Sigmoid colon (tissue), 4 donors: ENCODE data around the gene ARHGDIA.

ENCODE experiments used
- POLR2AphosphoS5 ChIP-seq, 4 donors: sonication (generic); formaldehyde crosslinking; IDR thresholded peaks; one replicate each; pipeline ENCODE4 v1.6.1; 2017; ENCODE audit warnings: antibody characterized with exemption in 4 of 4
- TF ChIP-seq, protein P1 (sequence below), 4 experiments: fragments of 450-650 bp in 3 of 4; fragments of 200-600 bp in 1 of 4; IDR thresholded peaks; one replicate each; pipeline ENCODE4 v1.5.1; 2016 to 2019; ENCODE audit warnings: antibody characterized with exemption in 4 of 4, mild to moderate bottlenecking in 3 of 4, moderate library complexity in 2 of 4

DNA sequence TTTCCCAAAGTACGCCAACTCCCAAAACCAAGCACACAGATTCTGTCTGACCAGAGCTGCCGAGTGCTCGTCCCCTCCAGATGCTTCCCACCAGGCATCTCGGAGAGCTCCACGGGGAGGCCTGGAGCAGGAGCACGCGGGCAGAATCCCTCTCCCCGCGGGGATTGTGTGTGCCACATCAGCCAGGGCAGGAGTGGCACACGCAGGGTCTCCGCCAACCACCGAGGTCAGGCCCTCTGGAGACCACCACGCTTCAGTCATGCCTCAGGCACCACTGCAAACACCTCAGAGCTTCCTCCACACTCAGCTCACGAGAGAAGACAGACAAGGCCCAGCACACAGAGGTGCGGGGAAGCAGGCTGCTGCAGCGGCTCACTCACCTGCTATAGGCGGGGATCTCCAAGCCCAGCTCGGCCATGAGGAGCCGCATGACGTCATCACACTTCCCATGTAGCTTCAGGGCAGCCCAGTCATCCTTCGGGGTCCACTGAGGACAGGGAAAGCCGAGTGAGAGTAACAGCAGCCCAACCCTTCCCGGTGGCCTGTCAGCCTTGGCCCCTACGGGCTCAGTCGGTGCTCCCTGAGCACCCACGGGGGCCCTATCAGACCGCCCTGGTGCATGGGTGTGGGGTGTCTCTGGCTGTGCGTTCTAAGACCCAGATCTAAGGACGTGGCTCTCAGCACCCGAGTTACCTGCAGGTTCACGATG is 42.4 kb upstream of the ARHGDIA start:
- TF ChIP-seq, protein P1, sequence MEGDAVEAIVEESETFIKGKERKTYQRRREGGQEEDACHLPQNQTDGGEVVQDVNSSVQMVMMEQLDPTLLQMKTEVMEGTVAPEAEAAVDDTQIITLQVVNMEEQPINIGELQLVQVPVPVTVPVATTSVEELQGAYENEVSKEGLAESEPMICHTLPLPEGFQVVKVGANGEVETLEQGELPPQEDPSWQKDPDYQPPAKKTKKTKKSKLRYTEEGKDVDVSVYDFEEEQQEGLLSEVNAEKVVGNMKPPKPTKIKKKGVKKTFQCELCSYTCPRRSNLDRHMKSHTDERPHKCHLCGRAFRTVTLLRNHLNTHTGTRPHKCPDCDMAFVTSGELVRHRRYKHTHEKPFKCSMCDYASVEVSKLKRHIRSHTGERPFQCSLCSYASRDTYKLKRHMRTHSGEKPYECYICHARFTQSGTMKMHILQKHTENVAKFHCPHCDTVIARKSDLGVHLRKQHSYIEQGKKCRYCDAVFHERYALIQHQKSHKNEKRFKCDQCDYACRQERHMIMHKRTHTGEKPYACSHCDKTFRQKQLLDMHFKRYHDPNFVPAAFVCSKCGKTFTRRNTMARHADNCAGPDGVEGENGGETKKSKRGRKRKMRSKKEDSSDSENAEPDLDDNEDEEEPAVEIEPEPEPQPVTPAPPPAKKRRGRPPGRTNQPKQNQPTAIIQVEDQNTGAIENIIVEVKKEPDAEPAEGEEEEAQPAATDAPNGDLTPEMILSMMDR (IDR thresholded peaks at IDR 0.05), result no peak
- no peak for TF ChIP-seq POLR2AphosphoS5 (IDR thresholded peaks at IDR 0.05)
